Stimulated activated CD8-positive, alpha-beta memory T cell treated with anti-CD3 and anti-CD28 coated beads, Interleukin-7, amount 100 ng/mL, for 24 hours (primary cell): ENCODE results near the gene ARMH4.

Source experiments
- DNase-seq: peaks from one replicate; pipeline ENCODE4 v3.0.0-alpha.2; 2020; ENCODE audit warnings: low read depth

Gene ARMH4

DNA sequence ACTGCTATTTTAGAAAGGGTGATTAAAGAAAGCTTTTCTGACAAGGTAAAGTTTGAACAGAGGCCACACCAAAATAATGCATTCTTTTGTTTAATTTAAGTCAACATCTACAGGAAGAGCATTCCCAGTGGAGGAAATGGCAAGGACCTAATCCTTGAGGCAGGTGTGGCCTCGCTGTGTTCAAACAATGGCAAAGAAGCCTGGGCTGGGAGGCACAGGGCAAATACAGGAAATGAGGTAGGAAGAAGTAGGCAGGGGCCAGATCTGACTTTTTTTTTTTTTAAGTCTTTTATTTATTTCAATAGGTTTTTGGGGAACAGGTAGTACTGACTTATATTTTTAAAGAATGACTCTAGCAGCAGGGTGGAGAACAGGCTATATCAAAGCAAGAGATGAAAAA is 53.5 kb downstream of the ARMH4 start:
- DNase-seq: no peak

GRCh38 chr14:58096731-58097130 is 55.3 kb downstream of the ARMH4 start:
- DNase-seq: no peak

- DNase-seq: no peak
Measured at GRCh38 chr14:58091883-58092630, 60.0 kb downstream of the ARMH4 start.

GRCh38 chr14:58089612-58090011 is 62.4 kb downstream of the ARMH4 start:
- no peak for DNase-seq

DNA sequence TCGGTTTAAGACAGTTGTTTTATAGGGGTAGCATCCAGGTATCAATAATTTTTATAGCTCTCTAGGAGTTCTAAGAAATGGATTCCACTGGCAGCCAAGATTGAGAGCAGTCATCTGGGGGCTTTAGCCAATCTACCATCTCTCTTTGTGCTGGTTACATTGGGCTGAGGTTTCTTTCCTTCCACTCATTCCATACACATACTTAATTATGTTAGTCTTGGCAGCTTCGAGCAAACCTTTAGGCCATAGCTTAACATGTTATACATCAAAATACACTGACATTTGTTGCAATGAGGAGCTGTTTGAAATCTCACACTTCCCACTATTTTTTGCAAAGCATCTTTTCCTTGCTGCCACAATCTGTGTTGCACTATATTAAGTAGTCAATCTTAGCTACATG is 63.1 kb downstream of the ARMH4 start:
- DNase-seq: no peak

- no peak for DNase-seq
Measured at GRCh38 chr14:58085877-58086276, 66.1 kb downstream of the ARMH4 start.

DNA sequence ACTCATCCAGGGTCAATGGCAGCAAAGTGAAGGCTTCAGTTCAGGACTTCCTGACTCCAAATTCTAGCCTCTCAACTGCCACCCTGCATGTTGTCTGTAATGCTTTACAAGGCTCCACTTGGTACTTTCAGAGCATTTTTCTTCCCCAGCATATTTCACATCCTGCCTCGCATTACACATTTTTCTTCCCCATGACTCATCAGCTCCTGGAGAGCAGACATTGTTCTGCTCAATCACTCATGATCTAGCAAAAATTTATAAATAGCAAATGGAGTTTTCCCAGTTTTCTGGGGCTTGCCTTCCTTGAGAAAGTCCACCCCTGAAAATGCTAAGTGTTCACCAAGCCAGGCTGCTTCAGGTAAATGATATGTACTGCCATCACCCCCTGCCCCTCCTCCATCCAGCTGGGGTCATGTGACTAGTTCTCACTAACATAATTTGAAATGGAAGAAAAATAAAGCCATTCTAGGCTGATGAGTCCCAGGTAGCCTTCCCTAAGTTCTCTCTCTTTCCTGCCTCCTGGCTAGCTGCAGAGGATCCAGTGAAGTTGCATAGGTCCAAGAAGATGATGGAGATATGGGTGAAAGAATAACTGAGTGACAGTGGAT is 69.4 kb downstream of the ARMH4 start:
- no peak for DNase-seq

GRCh38 chr14:58082011-58082410 is 70.0 kb downstream of the ARMH4 start:
- no peak for DNase-seq

DNA sequence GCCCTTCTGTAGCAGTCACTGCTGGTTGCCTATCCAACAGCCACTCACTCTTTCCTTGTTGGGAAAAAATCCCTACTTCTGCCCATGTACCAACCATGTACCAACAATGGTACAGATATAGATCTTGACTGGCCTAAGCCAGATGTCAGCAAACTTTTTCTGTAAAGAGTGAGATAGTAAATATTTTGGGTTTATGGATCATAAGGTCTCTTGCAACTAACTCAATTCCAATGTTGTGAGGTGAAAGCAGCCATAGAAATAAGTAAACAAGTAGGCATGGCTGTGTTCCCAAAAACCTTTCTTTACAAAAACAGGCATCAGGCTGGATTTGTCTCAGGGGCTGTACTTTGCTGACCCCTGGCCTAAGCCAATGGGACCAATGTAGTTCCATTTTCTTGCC is 73.5 kb downstream of the ARMH4 start:
- no peak for DNase-seq

GRCh38 chr14:58078068-58078467 is 73.9 kb downstream of the ARMH4 start:
- no peak for DNase-seq

DNA sequence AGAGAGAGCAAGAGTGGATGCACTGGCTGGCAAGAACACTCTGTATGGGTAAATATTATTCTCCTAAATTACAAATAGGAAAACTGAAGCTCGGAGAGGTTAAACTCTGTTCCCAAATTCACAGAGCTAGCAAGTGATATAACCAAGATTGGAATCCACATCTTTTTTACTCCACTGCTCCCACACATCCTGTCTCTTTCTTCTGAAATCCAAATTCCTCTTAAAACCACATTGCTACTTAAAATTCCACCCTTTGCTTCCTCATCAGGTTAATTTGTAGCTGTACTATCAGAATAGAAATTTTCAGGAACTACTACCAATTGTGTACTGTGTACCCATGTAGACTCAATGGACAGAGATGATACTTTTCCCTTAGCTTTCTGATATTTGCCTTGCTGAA is 74.4 kb downstream of the ARMH4 start:
- DNase-seq: no peak

DNA sequence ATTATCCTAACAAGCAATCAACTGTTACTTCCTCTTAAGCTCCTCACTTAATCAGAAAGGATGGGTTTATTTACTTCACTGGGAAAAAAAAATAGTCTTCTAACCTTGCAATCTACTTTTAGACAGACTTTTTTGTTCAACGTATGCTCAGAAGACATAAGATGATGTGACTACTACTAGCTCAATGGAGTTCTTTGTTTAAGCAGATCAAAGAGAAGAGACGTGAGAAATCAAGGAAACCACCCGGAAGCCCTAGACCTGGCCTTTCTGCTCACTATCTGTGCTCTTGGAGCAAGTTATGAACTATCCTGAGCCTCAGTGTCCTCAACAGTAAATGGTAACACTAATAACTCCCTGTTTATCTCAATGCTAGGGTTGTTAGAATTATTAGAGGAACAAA is 78.5 kb downstream of the ARMH4 start:
- no peak for DNase-seq

DNA sequence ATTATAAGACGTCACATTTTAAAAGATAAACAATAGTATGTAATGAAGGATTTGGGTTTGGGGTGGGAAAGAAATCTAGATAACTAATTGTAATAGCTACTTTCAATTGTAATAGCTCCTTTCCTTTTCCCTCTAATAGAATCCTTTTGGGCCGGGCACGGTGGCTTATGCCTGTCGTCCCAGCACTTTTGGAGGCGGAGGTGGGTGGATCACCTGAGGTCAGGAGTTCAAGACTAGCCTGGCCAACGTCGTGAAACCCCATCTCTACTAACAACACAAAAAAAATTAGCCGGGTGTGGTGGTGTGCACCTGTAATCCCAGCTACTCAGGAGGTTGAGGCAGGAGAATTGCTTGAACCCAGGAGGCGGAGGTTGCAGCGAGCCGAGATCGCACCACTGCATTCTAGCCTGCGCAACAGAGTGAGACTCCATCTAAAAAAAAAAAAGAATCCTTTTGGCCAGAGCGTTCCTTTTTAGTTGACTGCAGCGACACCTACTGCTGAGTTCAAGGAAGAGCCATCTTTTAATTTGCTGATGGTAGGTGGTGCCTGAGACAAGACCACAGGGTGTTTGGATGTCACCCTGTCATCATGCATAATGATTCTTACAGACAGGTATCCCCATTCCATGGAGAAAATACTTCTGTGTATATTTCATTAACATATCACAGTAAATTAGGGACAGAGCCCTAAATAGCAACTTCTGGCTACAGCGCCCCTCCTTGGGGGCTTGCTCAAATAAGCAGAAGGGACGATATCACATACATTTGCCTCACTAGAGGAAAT is 79.5 kb downstream of the ARMH4 start:
- DNase-seq: peak; percentile 7

DNA sequence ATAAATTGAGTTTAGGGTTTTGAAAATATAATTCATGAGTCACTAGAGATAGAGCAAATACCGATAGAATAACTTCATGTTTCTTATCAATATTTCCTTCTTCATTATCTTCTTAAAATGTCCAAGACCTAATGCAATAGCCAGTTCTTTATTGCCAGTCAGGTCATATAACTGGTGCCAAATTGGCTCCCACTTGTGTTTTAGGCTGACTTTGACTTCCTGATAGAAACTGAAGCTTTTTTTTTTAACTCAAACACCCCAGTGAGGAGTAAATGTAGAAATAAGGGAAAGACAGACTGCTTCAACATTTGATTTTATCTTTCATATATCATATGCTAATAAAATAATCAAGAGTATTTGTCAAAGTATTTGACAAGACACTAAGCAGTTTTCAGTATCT is 80.7 kb downstream of the ARMH4 start:
- no peak for DNase-seq

DNA sequence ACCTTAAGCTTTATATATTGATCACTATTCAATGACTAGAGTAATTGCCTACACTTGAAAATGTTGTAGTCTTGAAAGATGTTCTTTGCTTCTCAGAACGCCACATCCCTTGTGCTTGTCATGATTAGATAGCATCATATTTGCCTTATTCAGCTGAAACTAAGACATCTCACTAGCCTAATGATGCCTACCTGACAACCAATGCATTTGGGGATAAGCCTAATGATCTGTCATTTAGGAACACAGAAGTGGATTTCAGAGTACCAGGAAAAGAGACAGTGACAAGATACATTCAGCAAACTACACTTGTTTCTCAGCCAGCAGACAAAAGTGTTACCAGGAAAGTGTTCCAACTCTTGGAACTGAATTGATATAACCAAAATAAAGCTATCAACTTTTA is 83.7 kb downstream of the ARMH4 start:
- DNase-seq: no peak

- DNase-seq: no peak
Measured at GRCh38 chr14:58066115-58066514, 85.9 kb downstream of the ARMH4 start.

GRCh38 chr14:58061581-58061980 is 90.4 kb downstream of the ARMH4 start:
- DNase-seq: no peak

DNA sequence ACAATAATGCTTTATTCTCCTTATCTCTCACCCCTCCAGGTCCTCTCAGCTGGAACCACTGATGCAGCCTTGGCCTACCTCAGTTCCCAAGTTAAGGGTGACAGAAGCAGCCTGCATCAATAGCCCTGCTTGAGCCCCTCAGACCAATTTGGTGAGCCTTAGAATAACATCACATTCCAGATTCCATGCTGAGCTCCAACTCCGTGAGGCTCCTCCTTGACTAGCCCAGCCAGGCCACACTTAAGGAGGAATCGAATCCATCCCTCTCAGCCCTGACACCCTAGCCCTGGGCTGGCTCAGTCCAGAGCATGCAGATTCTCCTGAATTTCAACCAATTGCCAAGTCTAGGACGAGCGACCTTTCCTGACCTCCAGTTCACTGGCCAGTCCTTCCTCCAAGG is 91.1 kb downstream of the ARMH4 start:
- DNase-seq: no peak

DNA sequence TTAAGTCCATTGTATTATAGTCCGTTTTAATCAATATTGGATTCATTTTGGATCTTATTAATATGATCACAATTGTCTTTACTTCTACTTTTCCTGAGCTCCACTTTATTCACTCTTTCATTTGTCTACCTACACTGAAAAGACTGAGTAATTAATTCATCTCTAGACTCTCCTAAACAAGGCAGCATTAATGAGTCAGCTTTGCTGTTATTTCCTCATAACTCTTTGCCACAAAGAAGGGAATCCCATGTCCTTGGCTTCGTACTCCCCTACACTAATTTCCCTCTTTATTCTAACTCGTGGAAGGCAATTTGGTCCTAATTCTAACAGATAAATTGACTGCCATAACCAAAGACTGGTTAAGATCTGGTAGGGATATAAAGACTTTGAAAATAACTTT is 91.9 kb downstream of the ARMH4 start:
- no peak for DNase-seq

DNA sequence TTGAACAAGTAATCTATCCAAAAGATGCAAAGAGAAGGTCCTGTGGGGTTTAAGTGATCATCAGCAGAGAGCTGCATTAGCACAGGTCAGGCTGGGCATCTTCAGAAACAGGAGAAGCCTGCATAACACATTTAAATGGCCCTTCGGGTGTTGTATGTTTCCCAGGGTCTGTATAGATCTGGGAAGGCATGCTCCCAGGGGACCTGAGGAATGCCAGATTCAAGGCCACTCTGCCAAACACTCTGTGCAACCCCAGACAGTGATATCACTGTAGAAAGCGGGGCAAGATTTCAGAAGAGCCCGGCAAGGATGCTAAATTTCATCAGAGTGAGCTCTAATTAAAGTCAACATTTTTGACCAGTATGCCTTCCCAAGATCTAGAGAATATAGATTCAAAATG is 92.9 kb downstream of the ARMH4 start:
- no peak for DNase-seq

GRCh38 chr14:58055497-58056010 is 96.5 kb downstream of the ARMH4 start:
- DNase-seq: no peak

- no peak for DNase-seq
Measured at GRCh38 chr14:58054100-58054499, 97.9 kb downstream of the ARMH4 start.

DNA sequence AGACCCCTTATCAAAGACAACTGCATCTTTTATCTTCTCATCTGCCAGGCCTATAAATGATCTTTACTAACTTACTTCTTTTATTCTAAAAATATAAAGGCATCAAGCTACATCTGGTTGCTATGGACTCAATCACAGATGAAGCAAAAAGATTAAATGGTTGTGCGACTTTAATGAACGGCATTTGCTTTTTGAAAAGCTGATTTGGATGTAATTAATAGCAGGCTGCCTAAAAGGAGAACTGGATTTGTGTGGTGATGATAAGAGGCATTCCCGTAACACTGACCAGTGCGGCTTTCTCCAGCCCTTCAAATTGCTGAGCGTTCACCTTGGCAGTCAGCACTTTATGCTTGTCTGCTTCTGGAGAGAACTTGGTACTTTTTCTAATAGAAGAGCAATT is 103.8 kb downstream of the ARMH4 start:
- DNase-seq: no peak
